Ramos (cell line): ENCODE data around the gene CYP4F8.
"Not testable (repeated sequence)": the region's sequence is repeated elsewhere in the genome, so short reads cannot be mapped to it uniquely, and the experiment has no call there.

Experiments
- in situ Hi-C: fragments of 300-500 bp; cut with MboI; formaldehyde crosslinking; loops from one replicate; pipeline ENCODE4 v1.14.3; 2022; ENCODE audit warnings: low sequenced_read_pairs; ENCODE audit not compliant: unreplicated experiment

Gene CYP4F8

GRCh38 chr19:15675560-15675959, 60.5 kb downstream of the CYP4F8 start:
- in situ Hi-C loops, result no loop called here

DNA sequence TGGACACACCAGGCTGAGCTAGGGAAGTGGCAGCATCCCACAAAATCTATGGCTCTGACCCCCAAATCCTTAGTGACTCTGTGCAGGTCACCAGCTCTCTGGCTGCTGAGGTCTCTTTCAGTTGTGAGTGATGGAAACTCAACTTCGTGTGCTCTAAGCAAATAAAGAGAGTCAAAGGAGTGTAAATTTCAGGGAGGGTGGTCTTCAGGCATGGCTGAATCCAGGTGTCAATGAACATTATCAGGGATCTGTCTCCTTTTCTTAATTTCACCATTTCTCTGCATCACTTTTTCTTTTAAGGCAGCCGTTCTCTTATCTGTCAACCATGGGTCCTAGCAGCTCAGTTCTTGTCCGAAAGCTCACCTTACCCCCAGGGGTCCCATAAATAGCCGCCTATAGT, 64.1 kb downstream of the CYP4F8 start:
- in situ Hi-C loops, result no loop called here

- in situ Hi-C loops, result not testable (repeated sequence)
These were observed 64.8 kb downstream of the CYP4F8 start for GRCh38 chr19:15679865-15680264.
